ENCODE measurements around the gene ULK4.

DNA sequence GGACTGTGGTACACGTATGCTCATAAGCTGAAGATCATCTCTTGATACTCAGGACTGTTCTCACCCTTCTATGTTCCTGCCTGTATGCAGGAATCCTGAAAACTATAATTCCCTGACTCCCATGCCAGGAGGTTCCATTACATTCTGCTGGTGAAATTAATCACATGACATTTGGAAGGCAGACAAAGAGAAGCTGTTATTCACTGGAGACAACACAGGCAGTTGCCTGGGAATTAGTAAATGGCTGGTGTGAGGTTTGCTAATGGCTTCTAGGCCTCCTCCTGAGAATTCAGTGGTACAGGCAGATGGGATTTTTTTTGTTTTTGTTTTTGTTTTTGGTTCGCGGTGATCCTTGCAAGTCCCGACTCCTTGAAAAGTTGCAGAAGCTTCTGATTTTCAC, 671.2 kb downstream of the ULK4 start:
- TF ChIP-seq, protein P1, sequence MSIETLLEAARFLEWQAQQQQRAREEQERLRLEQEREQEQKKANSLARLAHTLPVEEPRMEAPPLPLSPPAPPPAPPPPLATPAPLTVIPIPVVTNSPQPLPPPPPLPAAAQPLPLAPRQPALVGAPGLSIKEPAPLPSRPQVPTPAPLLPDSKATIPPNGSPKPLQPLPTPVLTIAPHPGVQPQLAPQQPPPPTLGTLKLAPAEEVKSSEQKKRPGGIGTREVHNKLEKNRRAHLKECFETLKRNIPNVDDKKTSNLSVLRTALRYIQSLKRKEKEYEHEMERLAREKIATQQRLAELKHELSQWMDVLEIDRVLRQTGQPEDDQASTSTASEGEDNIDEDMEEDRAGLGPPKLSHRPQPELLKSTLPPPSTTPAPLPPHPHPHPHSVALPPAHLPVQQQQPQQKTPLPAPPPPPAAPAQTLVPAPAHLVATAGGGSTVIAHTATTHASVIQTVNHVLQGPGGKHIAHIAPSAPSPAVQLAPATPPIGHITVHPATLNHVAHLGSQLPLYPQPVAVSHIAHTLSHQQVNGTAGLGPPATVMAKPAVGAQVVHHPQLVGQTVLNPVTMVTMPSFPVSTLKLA (conservative IDR thresholded peaks at IDR 0.05), result no peak
- TF ChIP-seq, protein P2, sequence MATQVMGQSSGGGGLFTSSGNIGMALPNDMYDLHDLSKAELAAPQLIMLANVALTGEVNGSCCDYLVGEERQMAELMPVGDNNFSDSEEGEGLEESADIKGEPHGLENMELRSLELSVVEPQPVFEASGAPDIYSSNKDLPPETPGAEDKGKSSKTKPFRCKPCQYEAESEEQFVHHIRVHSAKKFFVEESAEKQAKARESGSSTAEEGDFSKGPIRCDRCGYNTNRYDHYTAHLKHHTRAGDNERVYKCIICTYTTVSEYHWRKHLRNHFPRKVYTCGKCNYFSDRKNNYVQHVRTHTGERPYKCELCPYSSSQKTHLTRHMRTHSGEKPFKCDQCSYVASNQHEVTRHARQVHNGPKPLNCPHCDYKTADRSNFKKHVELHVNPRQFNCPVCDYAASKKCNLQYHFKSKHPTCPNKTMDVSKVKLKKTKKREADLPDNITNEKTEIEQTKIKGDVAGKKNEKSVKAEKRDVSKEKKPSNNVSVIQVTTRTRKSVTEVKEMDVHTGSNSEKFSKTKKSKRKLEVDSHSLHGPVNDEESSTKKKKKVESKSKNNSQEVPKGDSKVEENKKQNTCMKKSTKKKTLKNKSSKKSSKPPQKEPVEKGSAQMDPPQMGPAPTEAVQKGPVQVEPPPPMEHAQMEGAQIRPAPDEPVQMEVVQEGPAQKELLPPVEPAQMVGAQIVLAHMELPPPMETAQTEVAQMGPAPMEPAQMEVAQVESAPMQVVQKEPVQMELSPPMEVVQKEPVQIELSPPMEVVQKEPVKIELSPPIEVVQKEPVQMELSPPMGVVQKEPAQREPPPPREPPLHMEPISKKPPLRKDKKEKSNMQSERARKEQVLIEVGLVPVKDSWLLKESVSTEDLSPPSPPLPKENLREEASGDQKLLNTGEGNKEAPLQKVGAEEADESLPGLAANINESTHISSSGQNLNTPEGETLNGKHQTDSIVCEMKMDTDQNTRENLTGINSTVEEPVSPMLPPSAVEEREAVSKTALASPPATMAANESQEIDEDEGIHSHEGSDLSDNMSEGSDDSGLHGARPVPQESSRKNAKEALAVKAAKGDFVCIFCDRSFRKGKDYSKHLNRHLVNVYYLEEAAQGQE (IDR thresholded peaks at IDR 0.05; ENCODE audit: borderline replicate concordance), result no peak
- TF ChIP-seq, protein P2 (CRISPR knock-in tag; IDR thresholded peaks at IDR 0.05; ENCODE audit: low read depth), result no peak
- TF ChIP-seq JUN (IDR thresholded peaks at IDR 0.05; ENCODE audit: borderline replicate concordance, low read depth, low read length), result no peak
- TF ChIP-seq JUN (CRISPR knock-in tag; IDR thresholded peaks at IDR 0.05; ENCODE audit: borderline replicate concordance), result no peak
- TF ChIP-seq POLR2A (conservative IDR thresholded peaks at IDR 0.05), result no peak

Measured in K562 (cell line).